ENCODE data around the gene DDX46.

DNA sequence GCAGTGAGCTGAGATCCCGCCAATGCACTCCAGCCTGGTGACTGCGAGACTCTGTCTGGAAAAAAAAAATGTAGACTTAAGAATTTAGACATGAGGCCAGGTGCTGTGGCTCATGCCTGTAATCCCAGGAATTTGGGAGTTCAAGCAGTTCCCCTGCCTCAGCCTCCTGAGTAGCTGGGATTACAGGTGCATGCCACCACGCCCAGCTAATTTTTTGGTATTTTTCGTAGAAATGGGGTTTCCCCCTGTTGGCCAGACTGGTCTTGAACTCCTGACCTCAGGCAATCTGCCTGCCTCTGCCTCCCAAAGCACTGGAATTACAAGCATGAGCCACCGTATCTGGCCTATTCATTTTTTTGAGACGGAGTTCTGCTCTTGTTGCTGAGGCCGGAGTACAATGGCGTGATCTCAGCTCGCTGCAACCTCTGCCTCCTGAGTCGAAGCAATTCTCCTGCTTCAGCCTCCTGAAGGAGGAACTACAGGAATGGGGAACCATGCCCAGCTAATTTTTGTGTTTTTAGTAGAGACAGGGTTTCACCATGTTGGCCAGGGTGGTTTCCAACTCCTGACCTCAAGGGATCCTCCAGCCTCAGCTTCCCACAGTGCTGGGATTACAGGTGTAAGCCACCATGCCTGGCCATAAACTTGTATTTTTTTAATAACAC is 14.0 kb downstream of the DDX46 start:
- TF ChIP-seq, protein P1, sequence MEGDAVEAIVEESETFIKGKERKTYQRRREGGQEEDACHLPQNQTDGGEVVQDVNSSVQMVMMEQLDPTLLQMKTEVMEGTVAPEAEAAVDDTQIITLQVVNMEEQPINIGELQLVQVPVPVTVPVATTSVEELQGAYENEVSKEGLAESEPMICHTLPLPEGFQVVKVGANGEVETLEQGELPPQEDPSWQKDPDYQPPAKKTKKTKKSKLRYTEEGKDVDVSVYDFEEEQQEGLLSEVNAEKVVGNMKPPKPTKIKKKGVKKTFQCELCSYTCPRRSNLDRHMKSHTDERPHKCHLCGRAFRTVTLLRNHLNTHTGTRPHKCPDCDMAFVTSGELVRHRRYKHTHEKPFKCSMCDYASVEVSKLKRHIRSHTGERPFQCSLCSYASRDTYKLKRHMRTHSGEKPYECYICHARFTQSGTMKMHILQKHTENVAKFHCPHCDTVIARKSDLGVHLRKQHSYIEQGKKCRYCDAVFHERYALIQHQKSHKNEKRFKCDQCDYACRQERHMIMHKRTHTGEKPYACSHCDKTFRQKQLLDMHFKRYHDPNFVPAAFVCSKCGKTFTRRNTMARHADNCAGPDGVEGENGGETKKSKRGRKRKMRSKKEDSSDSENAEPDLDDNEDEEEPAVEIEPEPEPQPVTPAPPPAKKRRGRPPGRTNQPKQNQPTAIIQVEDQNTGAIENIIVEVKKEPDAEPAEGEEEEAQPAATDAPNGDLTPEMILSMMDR (conservative IDR thresholded peaks at IDR 0.05): no peak
- TF ChIP-seq EZH2 (IDR thresholded peaks at IDR 0.05; ENCODE audit: low read depth): no peak
